GM19099 (cell line): ENCODE data around the gene SCN4B.

ENCODE experiments used
- POLR2A ChIP-seq: IDR thresholded peaks from 3 replicates; pipeline ENCODE4 v1.6.1; 2011; ENCODE audit warnings: low read depth; ENCODE audit not compliant: insufficient read length; ENCODE audit errors: extremely low read depth

The SCN4B gene

DNA sequence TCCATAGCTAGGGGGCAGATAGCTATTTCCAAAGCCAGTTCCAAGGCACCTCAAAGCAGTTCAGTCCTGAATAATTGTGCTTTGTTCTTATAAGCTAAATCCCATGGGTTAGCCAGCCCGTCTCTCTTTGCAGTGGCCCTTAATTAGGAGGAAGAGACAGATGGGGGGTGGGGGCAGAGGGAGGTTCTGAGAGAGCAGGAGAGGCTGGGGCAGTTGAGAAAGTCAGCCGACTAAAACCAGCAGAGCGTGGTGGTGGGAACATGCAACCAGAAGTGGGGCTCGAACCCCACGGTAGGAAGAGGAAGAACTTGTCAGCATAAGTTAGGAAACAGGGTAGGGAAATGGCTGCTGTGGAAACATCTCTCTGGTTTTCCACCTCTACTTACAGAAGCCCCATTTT, 10.9 kb upstream of the SCN4B start:
- TF ChIP-seq POLR2A = no peak

DNA sequence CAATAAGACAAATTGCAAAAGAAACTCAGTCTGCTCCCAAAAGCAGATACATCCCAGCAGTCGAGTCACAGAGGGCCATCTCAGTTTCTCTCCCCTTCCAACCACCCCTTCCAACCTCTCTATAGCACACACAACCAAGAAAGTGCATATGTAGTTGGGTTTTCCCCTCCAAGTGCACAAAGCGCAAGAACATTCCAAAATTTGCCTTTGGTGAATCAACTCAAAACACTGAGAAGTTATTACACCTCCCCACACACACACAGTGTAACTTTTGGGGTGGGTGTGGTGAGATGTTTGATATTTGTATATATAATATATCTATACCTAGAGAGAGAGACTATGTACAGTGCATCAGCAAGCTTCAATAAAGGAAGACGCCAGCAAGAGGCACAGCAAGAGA, 10.2 kb upstream of the SCN4B start:
- no peak for TF ChIP-seq POLR2A

DNA sequence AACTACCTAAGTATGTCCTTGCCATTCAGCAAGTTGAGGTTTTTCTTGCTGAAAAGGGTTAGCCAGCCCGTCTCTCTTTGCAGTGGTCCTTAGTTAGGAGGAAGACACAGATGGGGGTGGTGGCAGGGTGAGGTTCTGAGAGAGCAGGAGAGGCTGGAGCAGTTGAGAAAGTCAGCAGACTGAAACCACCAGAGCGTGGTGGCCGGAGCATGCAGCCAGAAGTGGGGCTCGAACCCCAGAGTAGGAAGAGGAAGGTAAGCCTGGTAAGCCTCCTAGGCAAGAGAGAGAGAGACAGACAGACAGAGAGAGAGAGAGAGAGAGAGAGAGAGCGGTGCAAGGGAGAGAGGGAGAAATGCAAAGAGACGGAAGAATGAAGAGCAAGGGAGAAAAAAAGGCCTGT, 9.2 kb upstream of the SCN4B start:
- TF ChIP-seq POLR2A = no peak

DNA sequence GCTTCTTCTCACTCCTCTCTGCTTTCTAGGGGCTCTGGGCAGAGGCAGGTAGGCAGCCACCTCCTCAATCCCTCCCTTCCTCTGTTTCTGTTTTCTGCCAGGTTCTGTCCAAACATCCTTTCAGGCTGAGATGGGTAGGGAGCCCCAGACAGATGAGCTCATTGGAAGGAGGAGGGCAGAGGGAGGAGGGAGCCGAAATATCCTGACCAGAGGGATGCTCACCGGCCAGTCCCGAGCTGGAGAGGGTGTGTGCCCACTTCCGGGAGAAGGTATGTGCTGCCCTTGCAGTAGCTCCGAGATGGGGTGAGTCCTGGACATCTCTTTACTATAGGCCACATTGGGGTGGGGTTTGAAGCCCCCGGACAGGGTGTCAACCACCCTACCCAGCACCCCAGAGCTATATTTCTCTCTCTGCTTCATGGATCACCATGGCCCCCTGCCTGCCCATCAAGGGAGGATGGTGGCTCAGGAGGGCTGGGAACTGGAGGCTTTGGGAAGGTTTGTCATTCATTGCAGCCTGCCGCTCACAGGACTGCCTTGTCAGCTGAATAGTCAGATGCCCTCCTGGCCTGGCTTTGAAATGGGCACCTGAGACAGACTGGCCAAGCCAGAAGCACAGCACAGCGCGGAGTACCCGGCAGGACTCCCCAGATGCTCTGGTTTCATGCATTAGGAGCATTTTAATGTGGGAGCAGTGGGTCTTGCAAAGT, 4.7 kb upstream of the SCN4B start:
- no peak for TF ChIP-seq POLR2A

DNA sequence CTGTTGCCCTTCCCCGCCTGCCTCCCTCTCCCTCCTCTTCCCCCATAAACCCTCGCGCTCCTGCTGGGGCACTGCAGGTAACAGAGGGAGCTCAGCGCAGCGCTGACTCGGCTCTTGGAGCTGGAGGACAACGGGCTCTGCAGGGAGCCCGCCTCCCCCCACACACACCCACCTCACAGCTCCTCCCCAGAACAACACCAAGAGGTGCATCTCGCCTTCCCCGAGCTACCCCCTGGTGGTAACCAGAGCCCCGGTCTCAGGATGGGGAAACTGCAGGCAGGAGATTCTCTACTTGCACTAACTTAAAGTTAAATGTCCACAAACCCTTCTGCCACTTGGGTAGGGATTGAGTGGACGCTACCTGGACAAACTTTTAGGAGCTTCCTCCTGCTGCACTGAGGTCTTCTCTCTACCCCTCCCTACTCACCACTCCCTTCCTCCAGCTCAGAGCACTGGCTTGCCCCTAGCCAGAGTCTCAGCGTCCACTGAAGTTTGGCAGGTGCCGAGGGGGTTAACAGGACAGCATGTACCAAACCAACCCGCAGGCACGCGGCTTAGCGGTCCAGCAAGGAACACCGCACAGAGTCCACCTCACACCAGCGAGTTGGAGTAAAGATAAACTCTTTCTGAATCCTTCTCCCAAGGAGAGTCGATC, 4.0 kb upstream of the SCN4B start:
- TF ChIP-seq POLR2A = no peak

DNA sequence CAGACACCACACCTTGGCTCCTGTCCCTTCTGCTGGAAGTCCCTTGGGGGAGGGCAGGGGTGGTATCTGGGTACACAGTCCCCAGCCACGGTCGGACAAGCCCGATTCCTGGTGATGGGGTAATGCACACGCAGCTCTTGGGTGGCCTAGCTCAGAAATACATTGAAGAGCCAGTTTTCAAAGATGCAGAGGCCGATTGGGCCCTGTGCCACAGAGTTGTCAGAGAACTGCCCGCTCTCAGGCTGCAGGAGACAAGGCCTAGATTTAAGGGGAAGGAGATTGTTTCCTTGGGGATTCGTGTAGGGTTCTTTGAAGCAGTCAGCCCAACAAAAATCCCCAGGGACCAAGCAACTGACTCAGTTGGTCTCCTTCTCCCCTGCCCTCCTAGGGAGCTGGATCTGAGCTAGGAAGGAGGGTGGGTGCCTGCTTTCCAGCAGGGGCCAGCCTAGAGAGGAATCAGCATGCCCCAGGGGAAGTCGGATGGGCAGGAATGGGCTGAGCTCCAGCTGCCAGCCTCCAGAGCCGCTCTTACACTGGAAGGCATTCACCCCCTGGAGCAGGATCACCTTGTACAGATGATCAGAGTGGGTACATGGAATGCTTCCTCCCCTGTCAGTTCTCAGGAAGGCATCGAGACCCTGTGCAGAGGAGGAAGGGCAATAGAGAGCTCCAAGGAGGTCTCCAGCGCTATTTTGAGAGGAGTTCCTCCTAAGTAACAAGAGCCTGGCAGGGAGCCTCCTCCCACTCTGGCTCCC, 3.3 kb upstream of the SCN4B start:
- TF ChIP-seq POLR2A = no peak

DNA sequence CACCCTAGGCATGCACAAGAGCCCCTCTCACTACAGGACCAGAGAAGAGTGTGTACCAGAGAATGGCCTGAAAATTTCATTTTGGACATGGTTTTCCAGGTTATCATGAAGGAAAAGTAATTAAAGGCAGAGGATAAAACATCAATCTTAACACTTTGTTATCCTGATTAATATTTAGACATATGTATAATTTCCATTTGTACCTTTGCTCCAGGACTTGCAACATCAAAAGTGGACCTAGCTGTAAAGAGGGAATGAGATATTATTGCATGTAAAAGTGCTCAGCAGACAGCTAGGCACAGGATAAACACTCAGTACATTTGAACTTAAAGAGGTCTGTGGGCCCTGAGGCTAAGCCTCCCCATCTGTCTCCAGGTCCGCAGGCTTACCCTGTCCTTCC, 2.0 kb upstream of the SCN4B start:
- TF ChIP-seq POLR2A = no peak

DNA sequence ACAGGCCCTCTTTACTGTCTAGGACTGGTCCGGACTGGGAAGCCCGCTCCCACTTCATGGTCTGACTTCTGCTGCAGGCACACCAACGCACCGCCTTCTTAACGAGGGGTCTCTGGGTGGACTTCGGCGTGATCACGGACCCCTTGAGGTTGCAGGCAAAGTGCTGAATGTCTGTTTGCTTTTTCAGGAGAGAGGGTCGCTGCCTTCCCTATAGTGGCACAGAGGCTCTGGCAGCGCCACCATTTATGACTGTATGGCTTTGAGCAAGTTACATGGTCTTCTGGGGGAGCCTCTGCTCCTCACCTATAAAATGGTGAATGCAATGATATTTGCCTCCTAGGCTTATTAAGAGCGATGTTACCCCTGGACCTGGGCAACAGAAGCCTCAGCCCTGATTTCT, 1.4 kb upstream of the SCN4B start:
- no peak for TF ChIP-seq POLR2A

DNA sequence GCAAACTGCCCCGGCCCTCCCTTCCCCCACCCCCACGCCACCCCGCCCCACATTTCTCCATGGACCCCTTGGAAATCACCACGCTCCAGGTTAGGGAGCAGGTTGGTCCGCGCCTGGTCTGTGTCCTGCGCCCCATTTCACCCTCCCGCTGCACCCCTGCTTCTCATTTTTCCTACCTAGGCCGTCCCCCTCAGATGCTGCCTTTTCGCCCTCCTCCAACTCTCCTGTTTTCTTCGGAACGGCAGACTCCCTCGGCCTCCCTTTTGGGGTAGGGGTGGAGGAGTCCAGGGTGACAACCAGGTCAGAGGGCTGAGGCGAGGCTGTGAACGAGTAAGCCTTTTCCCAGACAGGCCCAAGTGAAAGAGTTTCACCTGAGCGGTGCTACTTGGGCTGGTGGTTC, 893 bp upstream of the SCN4B start:
- TF ChIP-seq POLR2A = no peak

DNA sequence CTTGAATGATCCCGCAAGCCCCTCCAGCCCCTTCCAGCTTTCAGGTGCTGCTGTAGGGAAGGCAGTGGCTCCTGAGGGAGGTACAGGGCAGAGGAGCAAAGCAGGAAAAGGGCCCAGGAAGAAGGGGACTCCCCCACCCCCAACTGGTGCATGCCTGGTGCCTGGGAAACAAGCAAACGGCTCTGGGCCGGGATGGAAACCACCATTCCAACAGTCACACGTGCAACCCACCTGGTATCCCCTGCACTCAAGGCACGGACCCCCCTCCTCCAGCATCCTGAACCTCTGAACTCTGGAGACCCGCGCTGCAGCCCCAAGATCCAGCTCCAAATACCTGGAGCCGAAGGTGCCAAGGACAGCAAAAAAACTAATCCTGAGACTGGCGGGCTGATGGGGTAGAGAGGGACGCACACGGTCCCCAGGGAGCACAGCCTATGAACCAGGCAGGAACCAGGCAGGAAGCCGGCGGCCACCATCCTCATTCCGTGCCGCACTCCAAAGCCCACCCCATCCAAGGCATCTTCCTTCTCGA, 537 bp downstream of the SCN4B start:
- TF ChIP-seq POLR2A = no peak

DNA sequence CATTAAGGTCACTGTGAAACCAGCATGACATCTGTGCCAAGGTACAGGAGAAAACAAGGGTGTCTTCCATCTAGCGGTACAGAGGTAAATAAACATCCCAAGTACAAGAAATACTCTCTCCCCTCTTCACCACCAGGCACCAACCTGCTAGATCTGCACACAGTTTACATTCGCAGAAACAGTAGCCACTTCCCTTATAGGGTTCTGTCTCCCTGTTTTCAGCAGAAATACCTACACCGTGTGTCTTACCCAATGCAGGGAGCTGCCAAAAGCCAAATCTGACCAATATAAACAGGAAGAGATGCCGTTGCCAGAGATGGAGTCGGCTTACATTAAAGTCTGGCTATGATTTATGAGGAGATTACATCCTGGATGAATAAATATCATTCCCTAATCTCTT, 1.2 kb downstream of the SCN4B start:
- no peak for TF ChIP-seq POLR2A

DNA sequence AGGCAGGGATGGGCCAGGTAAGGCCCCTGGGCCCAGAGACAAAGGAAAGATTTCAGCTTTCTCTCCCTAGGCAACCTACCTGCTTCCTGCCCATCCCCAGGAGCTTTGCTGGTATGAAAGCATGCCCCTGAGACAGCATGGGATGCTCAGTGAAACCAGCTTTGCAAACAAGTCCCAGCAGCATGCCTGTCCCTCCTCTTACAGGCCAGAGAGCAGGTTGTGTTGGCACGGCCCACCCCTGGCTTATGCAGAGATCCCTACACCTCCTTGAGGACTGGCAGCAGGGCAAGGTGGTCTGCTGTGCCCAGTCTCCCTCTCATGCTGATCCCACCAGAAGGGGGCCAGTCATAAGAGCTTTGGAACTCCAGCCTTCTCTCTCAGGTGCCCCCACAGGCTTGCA, 3.1 kb downstream of the SCN4B start:
- no peak for TF ChIP-seq POLR2A

DNA sequence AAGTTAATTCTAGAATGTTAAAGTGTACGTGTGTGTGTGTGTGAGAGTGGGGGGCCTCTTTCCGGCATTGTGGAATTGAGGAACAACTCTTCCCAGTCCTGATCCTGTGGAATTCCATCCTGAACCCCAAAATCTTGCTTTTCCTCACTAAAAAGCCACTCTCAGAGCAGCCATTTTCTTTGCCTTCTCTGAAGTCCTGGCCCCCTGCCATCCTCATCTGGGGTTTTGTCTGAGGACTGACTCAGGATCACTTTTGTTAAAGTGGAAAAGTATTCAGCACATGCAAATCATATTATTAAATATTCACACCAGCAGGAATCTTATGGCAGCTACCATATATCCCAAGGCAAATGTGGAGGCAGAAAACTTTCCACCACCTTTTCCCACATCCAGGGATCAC, 3.8 kb downstream of the SCN4B start:
- TF ChIP-seq POLR2A = no peak

DNA sequence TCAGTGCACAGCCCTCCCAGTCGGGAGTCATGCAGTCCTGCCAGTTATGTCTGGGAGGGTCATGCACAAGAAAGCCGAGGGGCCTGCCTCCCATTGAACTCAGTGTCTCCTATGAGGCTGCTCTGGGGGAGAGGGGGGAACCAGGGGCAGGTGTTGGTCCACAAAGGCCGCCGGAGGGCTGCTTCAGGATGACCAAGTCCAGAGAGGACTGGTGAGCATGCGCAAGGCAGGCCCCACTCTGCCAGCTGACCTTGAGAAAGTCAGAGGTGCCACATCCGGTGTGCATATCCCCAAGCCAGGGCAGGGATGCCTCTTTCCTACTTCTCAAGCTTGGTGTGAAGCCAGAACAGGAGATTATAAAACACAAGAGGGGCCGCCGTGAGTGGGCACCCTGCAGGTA, 4.4 kb downstream of the SCN4B start:
- no peak for TF ChIP-seq POLR2A

DNA sequence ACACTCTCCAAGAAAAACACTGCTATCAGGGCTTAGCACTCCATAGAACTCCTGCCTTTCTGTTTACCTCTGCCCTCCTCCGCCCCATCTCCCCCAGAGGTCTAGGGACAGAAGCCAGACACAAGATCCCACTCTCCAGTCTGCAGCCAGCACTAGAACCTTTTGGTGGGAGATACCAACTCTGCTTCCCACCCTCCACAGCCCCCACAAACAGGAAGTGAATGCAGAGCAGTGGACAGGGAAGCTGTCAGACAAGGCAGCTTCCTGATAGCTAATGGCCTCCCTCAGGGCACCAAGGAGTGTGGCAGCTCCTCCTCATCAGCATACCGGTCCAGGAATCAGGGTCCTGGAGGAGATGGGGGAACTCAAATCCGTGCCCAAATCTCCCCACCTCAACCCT, 5.1 kb downstream of the SCN4B start:
- TF ChIP-seq POLR2A = no peak

DNA sequence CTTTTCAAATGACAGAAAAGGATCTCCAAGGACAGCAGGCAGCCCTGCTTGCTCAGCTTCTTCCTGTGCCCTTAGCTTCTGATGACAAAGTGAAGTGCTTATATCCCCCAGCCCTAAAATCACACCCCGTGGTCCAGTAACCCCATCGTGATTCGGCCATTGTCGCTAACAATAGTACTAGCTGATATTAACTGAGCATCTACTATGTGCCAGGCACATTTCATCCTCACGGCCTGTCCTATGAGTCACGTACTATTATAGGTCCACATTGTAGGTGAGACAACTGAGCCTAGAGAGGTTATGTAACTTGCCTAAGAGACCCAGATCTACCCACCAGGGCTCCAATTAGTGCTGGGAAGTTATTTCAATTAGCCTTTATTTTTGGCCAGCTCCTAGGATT, 6.1 kb downstream of the SCN4B start:
- no peak for TF ChIP-seq POLR2A

DNA sequence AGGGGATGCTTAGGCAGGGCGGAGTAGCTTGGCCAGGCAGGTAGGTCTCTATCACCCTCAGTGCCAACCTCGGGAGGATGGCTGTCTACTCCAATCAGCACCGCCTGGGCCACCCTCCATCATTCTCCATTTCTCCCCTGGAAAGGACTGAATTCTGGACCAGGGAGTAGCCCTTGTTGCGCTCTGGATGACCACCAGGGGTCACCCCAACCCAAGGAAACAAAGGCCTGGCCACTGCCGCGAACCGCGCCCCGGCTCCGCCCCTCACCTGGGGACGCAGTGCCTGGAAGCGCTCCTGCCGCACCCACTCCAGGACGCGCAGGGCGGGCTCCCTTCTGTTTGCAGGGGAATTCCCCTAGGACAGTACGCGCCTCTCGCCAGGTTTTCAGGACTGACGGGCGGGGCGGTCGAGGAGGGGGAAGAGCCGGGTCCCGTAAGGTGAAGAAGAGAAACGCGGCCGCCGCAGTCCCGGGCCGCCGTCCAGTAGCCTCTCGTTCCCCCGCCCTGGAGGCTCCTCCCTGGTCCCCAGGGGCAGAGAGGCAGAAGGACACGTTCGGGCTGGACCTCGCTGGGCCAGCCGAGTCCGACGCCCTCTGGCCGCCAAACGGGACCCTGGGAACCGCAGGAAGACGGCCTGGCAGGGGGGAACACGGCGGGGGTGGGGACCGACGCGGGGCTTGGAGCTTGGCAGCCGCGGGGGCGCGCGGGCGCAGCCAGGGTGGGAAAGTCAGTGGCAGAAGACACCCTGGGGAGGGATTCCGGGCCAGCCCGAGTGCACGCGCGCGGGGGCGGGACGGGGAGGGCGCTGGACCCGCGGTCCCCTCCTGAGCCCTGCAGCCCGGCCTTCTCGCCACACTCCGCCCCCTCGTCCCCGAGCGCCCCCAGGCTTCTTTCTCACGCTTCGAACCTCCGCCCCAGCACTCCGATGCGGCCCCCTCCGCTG, 7.1 kb downstream of the SCN4B start:
- TF ChIP-seq POLR2A = no peak
